AG04450 (cell line): ENCODE measurements around the gene HIRIP3. TPM values are rescaled to one million over a fixed set of nuclear protein-coding genes. Genes with fewer than 3 reads are reported as not detected.
"Not testable (repeated sequence)": the region's sequence is repeated elsewhere in the genome, so short reads cannot be mapped to it uniquely, and the experiment has no call there.

Experiments used
- CTCF ChIA-PET: fragments of 300-600, 350-600 bp; formaldehyde crosslinking; extraction: SDS; loops from one replicate; lab custom pipeline; 2022; ENCODE audit warnings: antibody characterized with exemption, inconsistent platforms; lab: Charles Lee
- POLR2A ChIA-PET: fragments of 350-600 bp; formaldehyde crosslinking; extraction: SDS; loops from one replicate; lab custom pipeline; 2021; ENCODE audit warnings: antibody characterized with exemption, inconsistent platforms; lab: Yijun Ruan, JAX
- DNase-seq: peaks from one replicate; pipeline ENCODE4 v3.0.0-alpha.2; 2011; ENCODE audit warnings: low read depth, low spot score
- H3K27ac ChIP-seq: one replicate; pipeline ENCODE4 v1.5.1; 2012; ENCODE audit warnings: low read depth, low read length, control low read depth
- H3K27me3 ChIP-seq: one replicate; pipeline ENCODE4 v1.6.0; 2012; ENCODE audit warnings: low read length; ENCODE audit not compliant: control insufficient read depth, insufficient read depth
- H3K4me3 ChIP-seq: 2 replicates; pipeline ENCODE4 v1.5.1; 2011; ENCODE audit warnings: mild to moderate bottlenecking, low read depth, low read length, control low read depth
- H3K9me3 ChIP-seq: 2 replicates; pipeline ENCODE4 v1.5.1; 2012; ENCODE audit warnings: low read length; ENCODE audit not compliant: control insufficient read depth, insufficient read depth
- polyA plus RNA-seq: library from polyadenylated mRNA; depleted of rRNA; stranded (reverse); fragments of >200 nt; gene quantifications from 2 replicates; pipeline ENCODE4 v1.2.3, GENCODE V29; 2011
- TF ChIP-seq, protein P1 (sequence below): IDR thresholded peaks from 2 replicates; pipeline ENCODE4 v1.5.1; 2011; ENCODE audit warnings: low read depth, low read length, control low read depth, inconsistent platforms

The HIRIP3 gene
- polyA plus RNA-seq, 1 experiment = 2.5 TPM

DNA sequence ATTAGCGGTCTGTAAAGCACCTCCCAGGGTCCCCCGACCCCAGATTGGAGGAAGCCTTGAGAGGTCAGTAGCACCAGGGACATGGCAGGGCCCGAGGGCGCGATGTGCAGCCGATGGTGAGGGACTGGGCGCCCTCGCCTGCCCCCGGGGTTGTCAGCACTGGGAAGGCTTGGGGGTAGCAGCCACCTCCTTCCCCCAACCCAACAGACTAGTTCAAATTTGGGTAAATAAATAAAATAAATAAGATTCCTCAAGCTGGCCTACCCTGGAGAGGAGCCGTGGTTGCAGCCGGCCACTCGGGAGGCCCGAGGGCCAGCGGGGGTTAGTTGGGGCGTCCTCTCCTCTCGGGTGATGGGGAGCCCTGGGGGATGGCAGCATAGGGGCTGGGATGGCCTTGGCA, 29.0 kb upstream of the HIRIP3 start:
- no peaks in the 10 kb centered on the region; the same call in 1 of the 2 replicates for H3K9me3 ChIP-seq
- no peak overlapping the region for H3K4me3 ChIP-seq
- DNase-seq = no peak
- CTCF ChIA-PET = no interaction called here
- POLR2A ChIA-PET = no interaction called here
- TF ChIP-seq, protein P1, sequence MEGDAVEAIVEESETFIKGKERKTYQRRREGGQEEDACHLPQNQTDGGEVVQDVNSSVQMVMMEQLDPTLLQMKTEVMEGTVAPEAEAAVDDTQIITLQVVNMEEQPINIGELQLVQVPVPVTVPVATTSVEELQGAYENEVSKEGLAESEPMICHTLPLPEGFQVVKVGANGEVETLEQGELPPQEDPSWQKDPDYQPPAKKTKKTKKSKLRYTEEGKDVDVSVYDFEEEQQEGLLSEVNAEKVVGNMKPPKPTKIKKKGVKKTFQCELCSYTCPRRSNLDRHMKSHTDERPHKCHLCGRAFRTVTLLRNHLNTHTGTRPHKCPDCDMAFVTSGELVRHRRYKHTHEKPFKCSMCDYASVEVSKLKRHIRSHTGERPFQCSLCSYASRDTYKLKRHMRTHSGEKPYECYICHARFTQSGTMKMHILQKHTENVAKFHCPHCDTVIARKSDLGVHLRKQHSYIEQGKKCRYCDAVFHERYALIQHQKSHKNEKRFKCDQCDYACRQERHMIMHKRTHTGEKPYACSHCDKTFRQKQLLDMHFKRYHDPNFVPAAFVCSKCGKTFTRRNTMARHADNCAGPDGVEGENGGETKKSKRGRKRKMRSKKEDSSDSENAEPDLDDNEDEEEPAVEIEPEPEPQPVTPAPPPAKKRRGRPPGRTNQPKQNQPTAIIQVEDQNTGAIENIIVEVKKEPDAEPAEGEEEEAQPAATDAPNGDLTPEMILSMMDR = no peak
- peaks cover 52% of the 10 kb centered on the region for H3K27me3 ChIP-seq
- H3K27ac ChIP-seq = no peak overlapping the region

DNA sequence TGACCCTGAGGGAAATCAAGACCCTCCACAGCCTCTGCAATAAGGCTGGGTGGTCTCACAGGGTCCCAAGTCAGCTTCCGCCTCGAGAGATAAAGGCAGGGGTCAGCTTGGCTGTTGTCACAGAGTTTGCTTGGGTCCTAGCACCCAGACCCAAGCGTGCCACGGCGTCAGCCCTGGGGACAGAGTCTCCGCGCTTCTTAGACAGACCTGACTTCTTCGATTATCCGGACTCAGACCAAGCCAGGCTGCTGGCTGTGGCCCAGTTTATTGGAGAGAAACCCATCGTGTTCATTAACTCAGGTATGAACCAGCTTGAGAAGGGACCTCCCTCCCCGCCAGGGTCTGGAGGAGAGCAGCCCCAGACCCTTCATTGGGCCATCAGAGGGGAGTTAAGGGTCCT, 28.2 kb upstream of the HIRIP3 start:
- no peak for DNase-seq
- H3K27me3 ChIP-seq = peaks cover 44% of the 10 kb centered on the region
- no peak overlapping the region for H3K4me3 ChIP-seq
- TF ChIP-seq, protein P1 = no peak
- no peaks in the 10 kb centered on the region; the same call in 1 of the 2 replicates for H3K9me3 ChIP-seq
- CTCF ChIA-PET = interaction anchor here (1.1 to 1.8 kb wide), 2 partner anchors 9 to 175 kb away, joined by 3 to 8 read pairs; no protein-coding TSS in a partner anchor
- no peak overlapping the region for H3K27ac ChIP-seq
- POLR2A ChIA-PET = no interaction called here

DNA sequence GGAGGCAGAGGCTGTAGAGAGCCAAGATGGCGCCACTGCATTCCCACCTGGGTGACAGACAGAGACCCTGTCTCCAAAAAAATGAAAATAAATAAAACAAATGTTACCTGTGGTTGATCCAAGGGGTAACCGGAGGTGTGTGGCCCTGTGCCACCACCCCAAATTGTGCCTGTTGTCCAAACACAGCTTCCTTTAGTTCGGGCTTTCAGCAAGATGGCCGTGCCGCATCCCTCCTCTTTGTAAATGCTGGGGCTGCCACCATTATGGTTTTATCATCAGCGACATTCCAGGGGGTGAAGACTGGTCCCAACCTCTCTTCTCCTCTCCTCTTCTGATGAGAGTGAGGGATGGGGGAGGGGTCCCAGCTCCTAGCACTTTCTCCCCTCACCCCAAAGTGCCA, 27.5 kb upstream of the HIRIP3 start, which contains the start of gene C16orf92:
TSS of gene C16orf92 (plus strand) at position 312 of the 400 bp plus-strand sequence. CDS start 143 bp downstream, outside the sequence.
- peaks cover 38% of the 10 kb centered on the region for H3K27me3 ChIP-seq
- no peak for DNase-seq
- POLR2A ChIA-PET = no interaction called here

DNA sequence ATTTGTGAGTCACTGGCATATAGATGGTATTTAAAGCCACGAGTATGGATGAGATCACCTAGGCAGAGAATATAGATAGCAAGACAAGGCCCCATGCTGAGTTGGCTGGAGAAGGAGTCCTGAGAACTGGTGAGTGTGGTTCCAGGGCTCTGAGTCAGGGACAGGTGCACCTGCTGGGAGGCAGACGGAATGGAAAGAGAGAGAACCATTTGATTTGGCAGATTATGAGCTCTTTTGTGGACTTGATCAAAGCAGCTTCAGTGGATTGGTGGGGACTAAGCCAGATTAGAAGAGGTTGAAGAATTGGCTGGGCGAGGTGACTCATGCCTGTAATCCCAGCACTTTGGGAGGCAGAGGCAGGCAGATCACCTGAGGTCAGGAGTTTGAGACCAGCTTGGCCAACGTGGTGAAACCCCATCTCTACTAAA, 23.3 kb upstream of the HIRIP3 start:
- ChIA-PET POLR2A (no interaction called here), CTCF (interaction anchor here (0.9 to 2.0 kb wide), 2 partner anchors 13 to 170 kb away, joined by 3 to 9 read pairs; partner anchors contain the start of gene TLCD3B)
- no peak for DNase-seq
- peaks cover 12% of the 10 kb centered on the region for H3K27me3 ChIP-seq
- no peak overlapping the region for H3K27ac ChIP-seq
- no peaks in the 10 kb centered on the region for H3K9me3 ChIP-seq
- TF ChIP-seq, protein P1 = no peak
- H3K4me3 ChIP-seq = no peak overlapping the region

More for the DNA sequence above, 27.5 kb upstream of the HIRIP3 start, which contains the start of gene C16orf92:
- TF ChIP-seq, protein P1 = no peak
- Histone ChIP-seq H3K4me3 (no peak within 1 kb of the TSS), H3K27ac (no peak within 1 kb of the TSS), H3K9me3 (no peaks in the 10 kb centered on the region; the same call in 1 of the 2 replicates)
- CTCF ChIA-PET = interaction anchor here (1.1 to 1.8 kb wide), 2 partner anchors 9 to 175 kb away, joined by 3 to 8 read pairs; no protein-coding TSS in a partner anchor

DNA sequence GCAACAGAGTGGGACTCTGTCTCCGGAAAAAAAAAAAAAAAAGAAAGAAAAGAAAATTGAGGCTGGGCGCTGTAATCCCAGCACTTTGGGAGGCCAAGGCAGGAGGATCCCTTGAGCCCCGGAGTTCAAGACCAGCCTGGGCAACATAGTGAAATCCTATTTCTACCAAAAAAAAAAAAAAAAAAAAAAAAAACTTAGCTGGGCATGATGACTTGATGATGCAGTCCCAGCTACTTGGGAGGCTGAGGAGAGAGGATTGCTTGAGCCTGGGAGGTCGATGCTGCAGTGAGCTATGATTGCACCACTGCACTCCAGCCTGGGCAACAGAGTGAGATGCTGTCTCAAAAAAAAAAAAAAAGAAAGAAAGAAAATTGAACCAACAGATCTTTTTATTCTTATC, 22.5 kb upstream of the HIRIP3 start:
- POLR2A ChIA-PET, DNase-seq: not testable (repeated sequence)
- CTCF ChIA-PET = interaction anchor here (0.6 to 2.0 kb wide), 2 partner anchors 14 to 170 kb away, joined by 3 to 9 read pairs; partner anchors contain the start of gene TLCD3B

More for the DNA sequence above, 22.5 kb upstream of the HIRIP3 start:
- H3K27ac ChIP-seq, H3K9me3 ChIP-seq, H3K4me3 ChIP-seq, H3K27me3 ChIP-seq: not testable (repeated sequence)
